AG04449 (cell line): Measurements from ENCODE around the gene ARHGDIB.

ENCODE experiments used
- CTCF ChIA-PET: fragments of 350-600 bp; formaldehyde crosslinking; extraction: SDS; loops from one replicate; lab custom pipeline; 2021; ENCODE audit warnings: antibody characterized with exemption; lab: Yijun Ruan, JAX
- POLR2A ChIA-PET: fragments of 400-600, 350-600 bp; formaldehyde crosslinking; extraction: SDS; loops from one replicate; lab custom pipeline; 2020; ENCODE audit warnings: antibody characterized with exemption, inconsistent platforms; lab: Yijun Ruan, JAX
- DNase-seq: peaks from one replicate; pipeline ENCODE4 v3.0.0-alpha.2; 2010; ENCODE audit warnings: low read depth, low spot score
- H3K4me3 ChIP-seq: 2 replicates; pipeline ENCODE4 v1.5.1; 2011; ENCODE audit warnings: low read depth, mild to moderate bottlenecking, control low read depth, low read length
- CTCF ChIP-seq: IDR thresholded peaks from one replicate; pipeline ENCODE4 v1.5.1; 2011; ENCODE audit warnings: mild to moderate bottlenecking, moderate library complexity, low read length, control low read depth, inconsistent platforms; ENCODE audit not compliant: insufficient read depth; ENCODE audit errors: missing control alignments

The ARHGDIB gene

DNA sequence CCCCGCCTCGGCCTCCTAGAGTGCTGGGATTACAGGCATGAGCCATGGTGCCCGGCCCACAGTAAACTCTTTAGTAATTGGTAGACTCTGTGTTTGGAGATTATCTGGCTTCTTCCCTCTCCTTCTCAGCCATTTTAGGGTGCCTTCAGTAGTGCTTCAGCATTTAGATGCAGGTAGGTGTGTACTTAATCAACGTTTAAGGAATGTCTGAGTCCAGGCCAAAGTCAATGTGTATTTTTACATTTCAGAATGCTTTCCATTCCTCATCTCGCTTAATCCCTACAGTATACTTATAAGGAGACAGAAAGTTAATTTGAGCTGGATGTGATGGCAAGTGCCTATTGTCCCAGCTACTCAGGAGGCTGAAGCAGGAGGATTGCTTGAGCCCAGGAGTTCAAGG lies 55.3 kb downstream of the ARHGDIB start:
- POLR2A ChIA-PET = no interaction called here
- no peak for TF ChIP-seq CTCF
- DNase-seq = no peak
- H3K4me3 ChIP-seq = no peak overlapping the region
- CTCF ChIA-PET = no interaction called here

DNA sequence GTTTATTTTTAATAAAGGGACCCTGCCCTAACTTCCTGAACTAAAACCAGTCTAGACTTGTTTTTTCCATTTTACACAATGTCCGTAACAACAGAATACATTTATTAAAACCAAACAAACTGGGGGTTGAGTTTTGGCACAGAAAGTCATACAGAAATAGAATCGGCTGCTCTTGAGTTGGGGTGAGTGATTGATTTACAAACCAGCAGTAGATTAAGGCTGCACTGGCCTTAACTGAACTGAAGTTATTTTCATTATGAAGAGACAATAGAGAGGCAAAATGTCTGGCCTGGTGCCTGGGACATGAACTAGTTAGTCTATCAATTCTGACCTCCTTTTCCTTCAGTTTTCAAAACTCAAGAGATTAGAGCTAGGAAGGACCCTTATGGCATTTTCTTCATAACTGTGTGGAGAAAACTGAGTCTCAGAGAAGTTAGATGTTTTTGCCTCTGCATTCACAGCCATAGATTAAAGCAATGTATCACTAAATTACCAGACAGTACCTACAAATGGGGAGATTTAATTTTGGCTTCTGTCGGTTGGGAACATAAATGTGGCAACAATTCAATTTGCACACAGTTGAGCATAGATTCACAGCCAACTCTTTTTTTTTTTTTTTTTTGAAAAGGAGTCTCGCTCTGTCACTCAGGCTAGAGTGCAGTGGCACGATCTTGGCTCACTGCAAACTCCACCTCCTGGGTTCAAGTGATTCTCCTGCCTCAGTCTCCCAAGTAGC lies 56.0 kb downstream of the ARHGDIB start:
- H3K4me3 ChIP-seq = no peak overlapping the region
- no peak for DNase-seq
- no peak for TF ChIP-seq CTCF
- ChIA-PET CTCF (no interaction called here), POLR2A (no interaction called here)

GRCh38 chr12:14904854-14905253 lies 56.5 kb downstream of the ARHGDIB start:
- no peak overlapping the region for H3K4me3 ChIP-seq
- ChIA-PET CTCF (no interaction called here), POLR2A (no interaction called here)
- no peak for TF ChIP-seq CTCF
- DNase-seq = no peak

DNA sequence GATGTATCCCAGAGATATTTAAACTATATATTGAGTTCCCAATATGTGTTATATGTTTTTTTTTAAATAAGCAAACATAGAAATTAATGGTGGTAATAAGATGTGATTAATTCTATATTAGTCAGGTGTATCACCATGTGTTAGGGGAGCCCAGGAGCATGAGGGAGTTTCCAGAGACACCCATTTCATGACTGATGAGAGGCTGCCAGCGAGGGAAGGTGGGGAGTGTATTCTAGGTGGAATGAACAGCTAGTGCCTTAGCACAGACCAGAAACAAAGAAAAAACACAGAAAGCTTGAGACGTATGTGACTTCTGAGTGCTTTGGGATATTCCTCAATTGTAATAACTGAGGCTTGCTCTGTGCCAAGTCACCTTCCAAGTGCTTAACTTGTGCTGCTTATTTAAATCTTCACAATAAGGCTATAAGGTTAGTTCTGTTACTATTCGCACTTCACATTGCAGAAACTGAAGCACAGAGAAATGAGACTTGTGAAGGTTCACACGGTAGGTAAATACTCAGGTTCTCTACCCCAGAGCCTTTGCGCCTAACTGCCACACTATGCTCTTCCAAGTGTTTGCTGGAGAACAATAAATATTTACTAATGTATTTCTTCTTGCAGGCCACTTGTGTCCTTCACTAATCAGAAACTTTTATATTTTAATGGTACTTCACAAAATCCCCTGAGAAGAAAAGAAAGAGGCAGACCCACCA lies 57.9 kb downstream of the ARHGDIB start:
- POLR2A ChIA-PET = no interaction called here
- DNase-seq = no peak
- H3K4me3 ChIP-seq = no peak overlapping the region
- CTCF ChIA-PET = no interaction called here
- TF ChIP-seq CTCF = no peak

- H3K4me3 ChIP-seq = no peak overlapping the region
- ChIA-PET POLR2A (no interaction called here), CTCF (no interaction called here)
- no peak for TF ChIP-seq CTCF
- no peak for DNase-seq
Measured at GRCh38 chr12:14902465-14902864, 58.9 kb downstream of the ARHGDIB start.

DNA sequence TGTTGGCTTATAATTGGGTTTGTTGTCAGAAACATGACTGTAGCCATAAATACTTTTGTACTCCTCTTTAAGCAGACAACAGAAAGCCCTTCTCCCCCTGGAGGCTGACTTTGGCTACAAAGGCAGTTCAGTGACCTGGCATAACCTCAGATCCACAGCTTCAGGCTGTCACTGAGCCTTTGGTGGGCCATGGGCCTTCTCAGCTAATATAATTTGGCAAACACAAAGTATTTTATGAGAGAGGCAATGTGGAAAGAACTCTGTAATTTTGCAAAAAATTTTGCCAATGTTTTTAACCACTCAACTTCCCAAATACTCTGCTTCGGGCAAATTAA lies 60.2 kb downstream of the ARHGDIB start:
- TF ChIP-seq CTCF = no peak
- no peak overlapping the region for H3K4me3 ChIP-seq
- POLR2A ChIA-PET = no interaction called here
- DNase-seq = no peak
- CTCF ChIA-PET = no interaction called here
